HG03280 (cell line): ENCODE measurements around the gene GAK.

Experiments
- ATAC-seq: cut with Tn5 transposase; IDR thresholded peaks from one replicate; pipeline ENCODE4 v1.9.1; 2021; ENCODE audit warnings: mild to moderate bottlenecking, moderate library complexity; ENCODE audit not compliant: unreplicated experiment

GAK gene

GRCh38 chr4:892780-893179, 39.3 kb downstream of the GAK start:
- ATAC-seq = no peak

DNA sequence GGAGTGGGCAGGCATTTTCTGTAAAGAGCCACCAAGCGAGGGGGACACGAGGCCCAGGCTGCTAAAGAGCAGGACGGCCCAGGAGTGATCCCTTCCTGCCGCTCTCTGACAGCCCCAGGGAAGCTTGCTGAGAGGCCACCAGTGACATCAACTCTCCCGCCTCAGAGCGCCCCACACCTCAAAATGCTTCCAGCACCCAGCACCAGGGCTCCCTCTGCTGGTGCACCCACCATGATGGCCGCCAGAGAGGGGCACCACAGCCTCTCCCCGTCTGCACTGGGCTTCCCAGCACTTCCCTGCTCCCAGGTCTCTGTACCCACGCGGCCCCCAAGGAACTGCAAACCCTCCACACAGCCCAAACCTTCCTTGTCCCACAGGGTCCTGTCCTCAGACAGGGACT, 40.4 kb downstream of the GAK start:
- no peak for ATAC-seq

GRCh38 chr4:890036-890695, 42.0 kb downstream of the GAK start:
- ATAC-seq = no peak

GRCh38 chr4:889516-889915, 42.6 kb downstream of the GAK start:
- ATAC-seq = no peak

- ATAC-seq = no peak
Measured at GRCh38 chr4:888029-888428, 44.1 kb downstream of the GAK start.

- ATAC-seq = no peak
Measured at GRCh38 chr4:887034-887763, 44.9 kb downstream of the GAK start.

DNA sequence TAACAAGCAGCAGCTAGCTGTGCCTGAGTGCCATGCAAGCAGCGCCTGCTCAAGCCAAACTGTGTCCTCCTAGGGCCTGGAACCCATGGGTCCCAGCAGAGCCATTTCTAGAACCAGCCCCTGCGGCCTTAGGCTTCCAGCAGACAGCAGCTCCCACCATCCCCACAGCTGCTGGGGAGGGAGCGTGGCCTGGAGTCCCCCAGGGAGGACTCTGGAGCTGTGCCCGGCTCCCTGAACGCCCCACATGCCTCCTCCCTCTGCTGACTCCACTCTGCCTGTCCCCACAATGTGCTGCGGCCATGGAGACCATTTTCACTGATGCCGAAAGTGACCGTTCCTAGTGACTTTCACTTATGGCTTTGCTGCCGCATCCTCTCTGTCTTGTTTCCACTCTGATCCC, 45.9 kb downstream of the GAK start:
- ATAC-seq = no peak

DNA sequence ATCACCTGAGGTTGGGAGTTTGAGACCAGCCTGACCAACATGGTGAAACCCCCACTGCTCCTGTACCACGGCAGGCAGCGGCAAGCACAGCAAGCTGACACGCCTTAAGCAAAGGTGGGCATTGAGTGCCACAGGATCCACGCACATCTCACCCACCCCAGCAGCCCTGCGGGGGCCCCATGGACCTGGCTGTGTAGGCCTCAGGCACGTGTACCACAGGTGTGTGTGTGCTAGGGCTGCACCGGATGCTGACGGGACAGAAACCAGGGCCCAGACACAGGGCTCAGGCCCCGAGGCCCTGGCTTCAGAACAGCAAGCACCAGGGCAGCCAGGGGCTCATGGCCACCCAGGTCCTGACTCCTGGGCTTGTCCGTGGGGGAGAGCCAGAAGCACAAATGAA, 46.8 kb downstream of the GAK start:
- no peak for ATAC-seq

GRCh38 chr4:884896-885295, 47.2 kb downstream of the GAK start:
- no peak for ATAC-seq

DNA sequence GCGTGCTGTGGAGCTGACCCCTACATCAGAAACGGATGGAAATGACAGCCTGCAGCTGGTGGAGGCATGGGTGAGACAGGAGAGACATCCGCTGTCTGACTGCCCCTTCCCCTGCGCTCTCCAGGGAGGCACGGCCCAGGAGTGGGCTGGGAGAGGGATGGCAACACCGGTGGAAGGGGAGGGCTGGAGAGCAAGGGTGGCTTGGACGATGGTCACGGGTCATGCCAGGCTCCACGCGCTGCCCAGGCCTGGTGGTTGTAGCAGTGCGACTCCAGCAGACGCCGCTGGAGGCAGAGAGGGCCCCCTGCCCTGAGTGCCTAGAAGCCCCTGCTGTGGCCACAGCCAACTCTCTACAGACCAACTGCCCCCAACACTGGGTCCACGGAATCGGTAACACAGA, 47.9 kb downstream of the GAK start:
- no peak for ATAC-seq

DNA sequence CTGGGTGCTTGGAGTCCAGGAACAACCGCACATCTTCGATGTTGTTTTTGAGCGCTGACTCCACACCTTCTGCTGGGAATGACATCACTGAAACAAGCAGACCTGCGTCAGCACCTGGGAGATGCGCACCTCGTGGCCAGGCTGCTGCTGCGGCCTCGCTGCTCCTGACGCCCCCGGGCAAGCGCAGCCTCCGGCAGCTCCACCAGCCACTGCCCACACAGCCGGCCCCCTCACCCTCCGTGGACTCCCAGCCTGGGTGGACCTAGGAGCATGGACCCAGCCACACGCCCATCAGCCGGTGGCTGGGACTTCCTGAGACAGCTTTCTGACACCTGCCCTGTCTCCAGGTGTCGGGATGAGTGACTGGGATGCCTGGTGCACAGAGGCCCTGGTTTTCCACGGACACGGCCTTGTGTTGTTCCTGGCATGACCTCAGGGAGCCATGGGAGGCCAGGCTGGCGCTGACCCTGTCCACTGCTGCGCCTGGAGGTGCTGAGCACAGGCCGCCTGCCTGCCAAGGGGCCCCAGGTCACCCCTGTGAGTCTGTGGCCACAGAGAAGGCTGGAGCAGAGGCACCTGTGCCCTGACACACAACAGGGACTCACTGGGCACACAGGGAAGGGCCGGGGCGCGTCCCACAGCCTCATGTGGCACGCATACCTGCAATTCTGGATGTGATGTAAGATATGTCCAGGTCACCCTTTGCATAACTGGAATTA, 48.6 kb downstream of the GAK start:
- no peak for ATAC-seq

DNA sequence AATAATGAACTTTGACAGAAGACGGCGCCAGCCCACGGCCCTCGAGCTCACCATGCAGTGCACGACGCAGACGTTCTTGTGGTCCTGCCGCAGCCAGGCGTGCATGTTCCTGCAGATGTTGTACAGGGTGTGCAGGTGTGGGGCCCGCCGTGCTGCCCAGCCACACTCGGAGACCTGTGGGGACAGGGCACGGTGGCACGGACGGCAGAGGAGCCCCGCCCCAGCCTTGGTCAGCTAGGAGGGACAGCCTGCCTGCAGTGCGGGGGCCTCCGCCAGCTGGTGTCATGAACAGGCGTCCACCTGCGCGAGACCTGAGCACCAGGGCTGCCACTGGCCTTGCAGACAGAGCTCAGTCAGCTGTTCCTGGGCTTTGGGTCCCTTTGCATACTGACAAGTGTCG, 49.5 kb downstream of the GAK start:
- no peak for ATAC-seq

GRCh38 chr4:881709-882108, 50.4 kb downstream of the GAK start:
- ATAC-seq = no peak

DNA sequence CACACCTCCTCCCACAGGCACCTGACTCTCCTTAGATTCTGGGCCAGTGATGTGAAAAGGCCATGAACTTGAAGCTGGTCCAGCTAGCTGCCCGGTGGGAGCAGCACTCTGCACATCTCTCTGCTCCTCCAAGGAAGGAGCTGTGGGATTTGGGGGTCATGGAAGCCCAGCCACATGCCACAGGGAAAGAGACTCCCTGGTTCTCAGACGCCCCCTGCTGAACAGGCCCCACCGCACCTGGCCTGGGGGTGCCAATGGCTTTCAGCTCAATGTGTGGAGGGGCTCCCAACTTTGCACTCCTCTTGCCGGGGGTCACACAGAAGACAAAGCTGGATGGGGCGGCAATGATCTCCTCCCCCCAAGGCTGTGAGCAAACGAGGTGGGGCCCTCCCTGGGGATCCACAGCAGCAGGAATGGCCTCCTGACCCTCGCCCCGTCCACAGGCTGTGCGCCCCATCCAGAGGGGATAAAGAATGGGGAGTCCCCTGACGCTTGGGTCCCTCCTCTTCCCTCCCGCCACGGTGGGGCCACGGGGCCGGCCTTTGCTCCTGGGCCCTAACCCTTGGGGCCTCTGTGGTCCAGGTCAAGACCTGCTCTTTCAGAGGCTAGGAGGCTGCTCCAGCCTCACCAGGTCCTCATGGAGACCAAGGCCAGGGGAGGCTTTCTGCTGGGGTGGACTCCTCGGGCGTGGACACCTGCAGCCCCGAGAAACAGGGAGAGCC, 51.3 kb downstream of the GAK start:
- ATAC-seq = no peak

- ATAC-seq = no peak
Measured at GRCh38 chr4:879729-880077, 52.4 kb downstream of the GAK start.

GRCh38 chr4:878796-879728, 53.1 kb downstream of the GAK start:
- ATAC-seq = no peak

GRCh38 chr4:877502-877901, 54.6 kb downstream of the GAK start:
- no peak for ATAC-seq

- no peak for ATAC-seq
Measured at GRCh38 chr4:876780-877179, 55.3 kb downstream of the GAK start.

DNA sequence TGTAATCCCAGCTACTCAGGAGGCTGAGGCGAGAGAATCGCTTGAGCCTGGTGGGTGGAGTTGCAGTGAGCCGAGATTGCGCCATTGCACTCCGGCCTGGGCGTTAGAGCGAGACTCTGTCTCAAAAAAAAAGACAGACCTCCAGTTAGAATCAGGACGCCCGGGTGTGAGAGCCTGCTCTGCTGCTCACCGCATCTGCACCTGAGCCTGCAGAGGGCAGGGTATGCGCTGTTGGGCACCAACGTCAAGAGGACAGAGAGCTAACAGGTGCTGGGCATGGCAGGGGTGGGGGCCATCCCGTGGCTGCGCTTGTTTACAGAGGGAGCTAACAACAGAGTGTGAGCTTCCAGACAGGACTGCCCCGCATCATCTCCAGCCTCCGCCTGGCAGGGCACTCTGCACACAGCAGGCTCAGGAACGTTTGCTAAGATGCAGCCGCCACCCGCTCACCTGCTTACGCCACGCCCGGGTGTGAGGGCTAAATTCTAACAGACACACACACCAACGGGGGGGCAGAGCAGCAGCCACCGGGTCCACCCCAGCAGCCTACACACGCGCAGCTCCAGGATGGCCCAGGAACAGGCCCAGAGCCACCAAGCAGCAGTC, 56.2 kb downstream of the GAK start:
- ATAC-seq = no peak
